Measurements from ENCODE around the gene ENGASE. TPM values are rescaled to one million over a fixed set of nuclear protein-coding genes. Genes with fewer than 3 reads are reported as not detected.

The ENGASE gene
- polyA plus RNA-seq, 1 of the 3 experiments (the other 2 are of a cell fraction): 30.1 TPM

GRCh38 chr17:79064026-79064425, 10.6 kb upstream of the ENGASE start:
- H3F3A ChIP-seq (replicated peaks; ENCODE audit: insufficient read depth): no peaks in the 10 kb centered on the region
- H4K20me1 ChIP-seq (ENCODE audit: insufficient read depth): no peaks in the 10 kb centered on the region
- H3K9me2 ChIP-seq: no peaks in the 10 kb centered on the region
- no peak for TF ChIP-seq IRF3 (IDR thresholded peaks at IDR 0.05; ENCODE audit: low read depth, low read length)
- TF ChIP-seq MAX (IDR thresholded peaks at IDR 0.05; ENCODE audit: low read depth): no peak
- TF ChIP-seq SIN3A (IDR thresholded peaks at IDR 0.05; ENCODE audit: borderline replicate concordance, low read depth, low read length): no peak
- no peak for TF ChIP-seq MEF2A (IDR thresholded peaks at IDR 0.05; ENCODE audit: borderline replicate concordance, low read depth)
- TF ChIP-seq PBX3 (IDR thresholded peaks at IDR 0.05): no peak
- no peak for TF ChIP-seq CTCF (IDR thresholded peaks at IDR 0.05)
- TF ChIP-seq FOSL2 (IDR thresholded peaks at IDR 0.05; ENCODE audit: borderline replicate concordance, low read depth): no peak
- no peak for TF ChIP-seq NFIC (IDR thresholded peaks at IDR 0.05; ENCODE audit: borderline replicate concordance)
- no peak for TF ChIP-seq NRF1 (IDR thresholded peaks at IDR 0.05; ENCODE audit: low read depth, low read length)
- no peak for TF ChIP-seq TAF1 (IDR thresholded peaks at IDR 0.05; ENCODE audit: borderline replicate concordance, low read depth, low read length)
- TF ChIP-seq TEAD4 (IDR thresholded peaks at IDR 0.05; ENCODE audit: borderline replicate concordance, insufficient read depth): no peak
- no peak for TF ChIP-seq RAD21 (IDR thresholded peaks at IDR 0.05; ENCODE audit: low read length)
- TF ChIP-seq MXI1 (IDR thresholded peaks at IDR 0.05; ENCODE audit: low read depth, low read length): no peak
- no peak for TF ChIP-seq RCOR1 (IDR thresholded peaks at IDR 0.05; ENCODE audit: low read length)
- no peak for TF ChIP-seq CHD2 (IDR thresholded peaks at IDR 0.05; ENCODE audit: low read length, partially characterized antibody)
- no peak for TF ChIP-seq RXRA (IDR thresholded peaks at IDR 0.05; ENCODE audit: borderline replicate concordance, low read depth)
- no peak for TF ChIP-seq JUND (IDR thresholded peaks at IDR 0.05)
- TF ChIP-seq FOXM1 (IDR thresholded peaks at IDR 0.05; ENCODE audit: low read depth): no peak
- no peak for TF ChIP-seq SMC3 (IDR thresholded peaks at IDR 0.05; ENCODE audit: low read depth, low read length)
- no peak for TF ChIP-seq POLR2AphosphoS5 (IDR thresholded peaks at IDR 0.05; ENCODE audit: low read depth, low read length)
- no peaks in the 10 kb centered on the region for H3K4me1 ChIP-seq (ENCODE audit: control insufficient read depth in 1 of 2, insufficient read depth in 2 of 2, low read depth in 1 of 2, low read length in 1 of 2)
- H3K79me2 ChIP-seq (ENCODE audit: insufficient read depth): no peaks in the 10 kb centered on the region
- H3K36me3 ChIP-seq (replicated peaks in 1 of 2; ENCODE audit: control insufficient read depth in 1 of 2, insufficient read depth in 2 of 2, low read length in 1 of 2): no peaks in the 10 kb centered on the region
- H3K27ac ChIP-seq (ENCODE audit: low read depth in 2 of 2, low read length in 1 of 2): no peak overlapping the region
- H3K9ac ChIP-seq: no peak overlapping the region
- H3K9me3 ChIP-seq: no peaks in the 10 kb centered on the region
- H3K27me3 ChIP-seq (ENCODE audit: insufficient read depth): no peaks in the 10 kb centered on the region
- H3K4me3 ChIP-seq (ENCODE audit: low read depth in 2 of 2, low read length in 1 of 2): no peak overlapping the region
- ChIA-PET POLR2A (interaction anchor here (1.4 kb wide), 1 partner anchor 10 kb away, joined by 3 read pairs; the partner anchor contains the start of gene ENGASE), CTCF (interaction anchor here (0.7 to 25.7 kb wide), 13 partner anchors 9 to 735 kb away, joined by 3 to 529 read pairs (median 7); partner anchors contain the start of gene ENGASE)
- H3K4me2 ChIP-seq: no peak overlapping the region
- DNase-seq: no peak
- WGBS (ENCODE audit: low lambda C conversion rate): 54% methylated on average over 4 of the region's 4 CpGs
- no peak overlapping the region for H2AFZ ChIP-seq (ENCODE audit: low read depth)
